GM18873 (cell line): ENCODE data around the gene CCR5.

Experiments used
- ATAC-seq: cut with Tn5 transposase; IDR thresholded peaks from one replicate; pipeline ENCODE4 v1.9.1; 2021; ENCODE audit warnings: mild to moderate bottlenecking, moderate library complexity, moderate number of reproducible peaks; ENCODE audit not compliant: unreplicated experiment, low FRiP score

Gene CCR5

GRCh38 chr3:46405301-46406019 is 34.7 kb downstream of the CCR5 start:
- no peak for ATAC-seq

- no peak for ATAC-seq
Measured at GRCh38 chr3:46406443-46406787, 35.7 kb downstream of the CCR5 start.

- ATAC-seq: no peak
Measured at GRCh38 chr3:46406788-46407611, 36.3 kb downstream of the CCR5 start, which contains the start of the genes CCR5AS and CCRL2. CCR5AS (minus strand) TSS chr3:46407066. CCRL2 (plus strand) TSS chr3:46407259; CDS start chr3:46408080, 821 bp downstream.

- ATAC-seq: no peak
Measured at GRCh38 chr3:46407970-46408369, 37.2 kb downstream of the CCR5 start.

GRCh38 chr3:46408853-46409252 is 38.1 kb downstream of the CCR5 start:
- ATAC-seq: no peak

GRCh38 chr3:46409739-46410489 is 39.2 kb downstream of the CCR5 start:
- no peak for ATAC-seq

- ATAC-seq: no peak
Measured at GRCh38 chr3:46410669-46411068, 39.9 kb downstream of the CCR5 start.

GRCh38 chr3:46411271-46411670 is 40.5 kb downstream of the CCR5 start:
- no peak for ATAC-seq

- no peak for ATAC-seq
Measured at GRCh38 chr3:46412786-46413298, 42.1 kb downstream of the CCR5 start.

GRCh38 chr3:46413951-46414350 is 43.2 kb downstream of the CCR5 start:
- no peak for ATAC-seq

- no peak for ATAC-seq
Measured at GRCh38 chr3:46414739-46415138, 44.0 kb downstream of the CCR5 start.

GRCh38 chr3:46416125-46416810 is 45.5 kb downstream of the CCR5 start:
- no peak for ATAC-seq

- ATAC-seq: no peak
Measured at GRCh38 chr3:46416811-46417510, 46.2 kb downstream of the CCR5 start.

GRCh38 chr3:46417841-46418611 is 47.3 kb downstream of the CCR5 start:
- ATAC-seq: no peak

GRCh38 chr3:46419816-46420215 is 49.1 kb downstream of the CCR5 start:
- ATAC-seq: no peak

- no peak for ATAC-seq
Measured at GRCh38 chr3:46420931-46421330, 50.2 kb downstream of the CCR5 start.

GRCh38 chr3:46422617-46423016 is 51.9 kb downstream of the CCR5 start:
- ATAC-seq: no peak

- ATAC-seq: no peak
Measured at GRCh38 chr3:46423588-46423987, 52.8 kb downstream of the CCR5 start.
